ENCODE results near the gene PSMD8.

DNA sequence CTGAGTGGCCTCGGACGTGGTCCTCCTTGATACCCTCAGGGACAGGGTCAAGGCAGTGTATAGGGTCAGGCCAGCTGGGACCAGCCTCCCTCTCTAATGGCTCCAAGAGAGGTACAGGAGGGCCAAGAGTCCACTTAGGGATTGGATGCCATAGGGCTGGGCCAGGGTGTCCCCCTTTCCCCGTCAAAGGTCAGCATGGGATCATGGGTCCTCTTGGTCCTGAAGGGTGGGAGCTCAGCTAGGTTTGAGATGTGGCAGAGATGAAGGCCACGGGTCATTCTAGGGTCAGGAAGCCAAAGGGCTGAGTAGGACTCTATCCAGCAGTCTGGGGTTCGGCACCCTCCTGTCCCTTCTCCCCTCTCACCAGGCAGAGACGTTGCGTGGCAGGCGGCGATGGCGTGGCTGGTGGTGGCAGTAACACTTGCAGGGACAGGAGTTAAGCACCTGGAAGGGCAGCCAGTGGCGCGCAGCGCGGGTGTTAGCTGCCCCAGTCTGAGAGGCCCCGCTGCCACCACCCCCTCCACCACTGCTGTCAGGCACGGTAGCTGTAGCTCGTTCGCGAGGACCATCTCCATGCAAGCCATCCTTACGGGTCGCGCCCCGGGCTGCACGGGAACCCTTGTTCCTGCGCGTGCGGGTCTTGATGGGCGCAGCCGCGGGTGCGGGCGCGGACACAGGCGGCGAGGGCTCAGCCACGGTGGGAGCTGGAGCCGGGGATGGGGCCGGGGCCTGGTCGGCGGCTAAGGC, 10.9 kb downstream of the PSMD8 start:
- TF ChIP-seq HDAC2 (IDR thresholded peaks at IDR 0.05; ENCODE audit: borderline replicate concordance in 1 of 2, low read depth in 2 of 2, low read length in 2 of 2): no peak
- TF ChIP-seq, protein P1, sequence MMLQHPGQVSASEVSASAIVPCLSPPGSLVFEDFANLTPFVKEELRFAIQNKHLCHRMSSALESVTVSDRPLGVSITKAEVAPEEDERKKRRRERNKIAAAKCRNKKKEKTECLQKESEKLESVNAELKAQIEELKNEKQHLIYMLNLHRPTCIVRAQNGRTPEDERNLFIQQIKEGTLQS (IDR thresholded peaks at IDR 0.05; ENCODE audit: insufficient read depth, low read depth, low read length): no peak
- no peak for TF ChIP-seq POLR2A (IDR thresholded peaks at IDR 0.05; ENCODE audit: control extremely low read depth in 1 of 2, low read depth in 2 of 2, low read length in 2 of 2)
- no peak for TF ChIP-seq BCL11A (IDR thresholded peaks at IDR 0.05; ENCODE audit: low read depth in 2 of 2, low read length in 2 of 2)
- TF ChIP-seq, protein P2, sequence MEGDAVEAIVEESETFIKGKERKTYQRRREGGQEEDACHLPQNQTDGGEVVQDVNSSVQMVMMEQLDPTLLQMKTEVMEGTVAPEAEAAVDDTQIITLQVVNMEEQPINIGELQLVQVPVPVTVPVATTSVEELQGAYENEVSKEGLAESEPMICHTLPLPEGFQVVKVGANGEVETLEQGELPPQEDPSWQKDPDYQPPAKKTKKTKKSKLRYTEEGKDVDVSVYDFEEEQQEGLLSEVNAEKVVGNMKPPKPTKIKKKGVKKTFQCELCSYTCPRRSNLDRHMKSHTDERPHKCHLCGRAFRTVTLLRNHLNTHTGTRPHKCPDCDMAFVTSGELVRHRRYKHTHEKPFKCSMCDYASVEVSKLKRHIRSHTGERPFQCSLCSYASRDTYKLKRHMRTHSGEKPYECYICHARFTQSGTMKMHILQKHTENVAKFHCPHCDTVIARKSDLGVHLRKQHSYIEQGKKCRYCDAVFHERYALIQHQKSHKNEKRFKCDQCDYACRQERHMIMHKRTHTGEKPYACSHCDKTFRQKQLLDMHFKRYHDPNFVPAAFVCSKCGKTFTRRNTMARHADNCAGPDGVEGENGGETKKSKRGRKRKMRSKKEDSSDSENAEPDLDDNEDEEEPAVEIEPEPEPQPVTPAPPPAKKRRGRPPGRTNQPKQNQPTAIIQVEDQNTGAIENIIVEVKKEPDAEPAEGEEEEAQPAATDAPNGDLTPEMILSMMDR (IDR thresholded peaks at IDR 0.05; ENCODE audit: control extremely low read depth in 1 of 3, insufficient read depth in 1 of 3, low read depth in 1 of 3, low read length in 3 of 3): no peak
- no peak for TF ChIP-seq SIRT6 (IDR thresholded peaks at IDR 0.05; ENCODE audit: low read length)
- no peak for TF ChIP-seq RNF2 (IDR thresholded peaks at IDR 0.05; ENCODE audit: borderline replicate concordance, low read depth, low read length, missing control alignments, poor library complexity, severe bottlenecking)
- no peak for TF ChIP-seq EZH2 (IDR thresholded peaks at IDR 0.05; ENCODE audit: low read depth, low read length, severe bottlenecking)
- TF ChIP-seq RAD21 (IDR thresholded peaks at IDR 0.05 in 1 of 2, conservative IDR thresholded peaks at IDR 0.05 in 1 of 2; ENCODE audit: low read depth in 2 of 2, low read length in 2 of 2): no peak
- TF ChIP-seq YY1 (IDR thresholded peaks at IDR 0.05; ENCODE audit: low read depth, low read length): no peak
- no peak for TF ChIP-seq SAP30 (IDR thresholded peaks at IDR 0.05; ENCODE audit: insufficient read depth, insufficient replicate concordance, low read length)
- no peak for TF ChIP-seq TCF12 (IDR thresholded peaks at IDR 0.05; ENCODE audit: low read depth, low read length)
- no peak for TF ChIP-seq TBP (IDR thresholded peaks at IDR 0.05; ENCODE audit: low read depth, low read length)

Measured in H1 (cell line).